Adrenal gland (tissue), 5 donors: ENCODE results near the gene OBSL1.

ENCODE experiments used
- POLR2A ChIP-seq, 2 donors: fragments of 450-650 bp; IDR thresholded peaks; one replicate each; pipeline ENCODE4 v1.6.1; 2017; ENCODE audit warnings: antibody characterized with exemption in 2 of 2, mild to moderate bottlenecking in 2 of 2, moderate library complexity in 1 of 2
- TF ChIP-seq, protein P1 (sequence below), 6 experiments: fragments of 450-650 bp in 4 of 6; fragments of 200-600 bp in 2 of 6; sonication (generic) in 1 of 6; IDR thresholded peaks; 1 replicate in 5 of 6; 2 replicates in 1 of 6; pipeline versions ENCODE4 v1.5.1 to v1.8.0; 2016 to 2021; ENCODE audit warnings: antibody characterized with exemption in 6 of 6, mild to moderate bottlenecking in 2 of 6, moderate library complexity in 1 of 6
- donor health status: DM: no; HTN: no; CAD: no.

DNA sequence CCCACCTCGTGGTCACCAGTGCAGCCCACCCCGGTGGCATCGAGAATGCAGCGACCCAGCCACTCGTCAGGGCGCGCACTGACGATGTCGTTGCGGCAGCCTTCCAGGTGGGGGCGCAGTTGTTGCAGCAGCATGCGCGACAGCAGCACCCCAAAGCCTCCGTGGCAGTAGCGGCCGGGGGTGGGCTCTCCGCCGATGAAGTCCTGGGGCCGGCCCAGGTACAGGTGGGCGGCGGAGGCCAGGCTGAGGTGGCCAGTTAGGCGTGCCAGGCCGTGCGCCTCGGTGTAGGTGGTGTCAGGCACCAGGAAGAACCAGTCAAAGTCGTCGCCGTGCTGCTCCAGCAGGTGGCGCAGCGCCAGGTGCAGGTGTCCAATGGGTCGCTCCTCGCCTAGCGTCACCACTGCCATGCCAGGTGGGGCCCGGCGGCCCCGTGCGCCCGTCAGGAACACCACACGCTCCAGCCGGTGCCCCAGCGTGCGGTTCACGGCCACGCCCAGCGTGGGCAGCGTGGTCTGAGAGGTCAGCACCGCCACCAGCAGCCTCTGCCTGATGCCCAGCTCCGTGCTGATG is 29.6 kb downstream of the OBSL1 start:
- TF ChIP-seq, protein P1, sequence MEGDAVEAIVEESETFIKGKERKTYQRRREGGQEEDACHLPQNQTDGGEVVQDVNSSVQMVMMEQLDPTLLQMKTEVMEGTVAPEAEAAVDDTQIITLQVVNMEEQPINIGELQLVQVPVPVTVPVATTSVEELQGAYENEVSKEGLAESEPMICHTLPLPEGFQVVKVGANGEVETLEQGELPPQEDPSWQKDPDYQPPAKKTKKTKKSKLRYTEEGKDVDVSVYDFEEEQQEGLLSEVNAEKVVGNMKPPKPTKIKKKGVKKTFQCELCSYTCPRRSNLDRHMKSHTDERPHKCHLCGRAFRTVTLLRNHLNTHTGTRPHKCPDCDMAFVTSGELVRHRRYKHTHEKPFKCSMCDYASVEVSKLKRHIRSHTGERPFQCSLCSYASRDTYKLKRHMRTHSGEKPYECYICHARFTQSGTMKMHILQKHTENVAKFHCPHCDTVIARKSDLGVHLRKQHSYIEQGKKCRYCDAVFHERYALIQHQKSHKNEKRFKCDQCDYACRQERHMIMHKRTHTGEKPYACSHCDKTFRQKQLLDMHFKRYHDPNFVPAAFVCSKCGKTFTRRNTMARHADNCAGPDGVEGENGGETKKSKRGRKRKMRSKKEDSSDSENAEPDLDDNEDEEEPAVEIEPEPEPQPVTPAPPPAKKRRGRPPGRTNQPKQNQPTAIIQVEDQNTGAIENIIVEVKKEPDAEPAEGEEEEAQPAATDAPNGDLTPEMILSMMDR (IDR thresholded peaks at IDR 0.05) = peak; percentile 91 to 99 (median 96)
- no peak for TF ChIP-seq POLR2A (IDR thresholded peaks at IDR 0.05)
